Measurements from ENCODE around the gene RANBP2. TPM values are rescaled to one million over a fixed set of nuclear protein-coding genes. Genes with fewer than 3 reads are reported as not detected.

Gene RANBP2
- total RNA-seq, 2 experiments from 2014 or later = 72.0 to 75.5 TPM

DNA sequence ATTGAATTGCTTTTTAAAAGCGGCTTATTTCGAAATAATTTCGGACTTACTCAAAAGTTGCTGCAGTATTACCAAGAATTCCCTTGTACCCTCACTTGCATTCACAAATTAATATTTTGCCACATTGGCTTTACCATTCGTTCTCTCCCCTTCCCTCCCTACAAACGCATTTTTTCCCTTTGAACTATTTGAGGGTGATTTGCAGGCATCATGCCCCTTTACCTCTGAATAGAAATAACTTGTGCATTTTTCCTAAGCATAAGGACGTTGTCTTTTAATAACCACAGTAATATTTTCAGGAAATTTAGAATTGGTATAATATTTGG lies 67.9 kb downstream of the RANBP2 start:
- CTCF ChIA-PET = no interaction called here
- Mint-ChIP-seq H3K36me3 (peaks cover 16% of the 10 kb centered on the region), H3K9me3 (no peaks in the 10 kb centered on the region), H3K27ac (peak overlapping the region; percentile 51), H3K4me3 (peak overlapping the region; percentile 91), H3K27me3 (no peaks in the 10 kb centered on the region), H3K4me1 (ENCODE audit: low read depth) (peaks cover 13% of the 10 kb centered on the region)
- POLR2A ChIA-PET = interaction anchor here (1.0 kb wide), 1 partner anchor 18 kb away, joined by 3 read pairs; no protein-coding TSS in a partner anchor
- DNase-seq = no peak
- intact Hi-C loops (cut with micrococcal nuclease) = loop anchor here (2.0 to 5.0 kb wide), 2 partner anchors 334 to 425 kb away; no protein-coding TSS in a partner anchor

DNA sequence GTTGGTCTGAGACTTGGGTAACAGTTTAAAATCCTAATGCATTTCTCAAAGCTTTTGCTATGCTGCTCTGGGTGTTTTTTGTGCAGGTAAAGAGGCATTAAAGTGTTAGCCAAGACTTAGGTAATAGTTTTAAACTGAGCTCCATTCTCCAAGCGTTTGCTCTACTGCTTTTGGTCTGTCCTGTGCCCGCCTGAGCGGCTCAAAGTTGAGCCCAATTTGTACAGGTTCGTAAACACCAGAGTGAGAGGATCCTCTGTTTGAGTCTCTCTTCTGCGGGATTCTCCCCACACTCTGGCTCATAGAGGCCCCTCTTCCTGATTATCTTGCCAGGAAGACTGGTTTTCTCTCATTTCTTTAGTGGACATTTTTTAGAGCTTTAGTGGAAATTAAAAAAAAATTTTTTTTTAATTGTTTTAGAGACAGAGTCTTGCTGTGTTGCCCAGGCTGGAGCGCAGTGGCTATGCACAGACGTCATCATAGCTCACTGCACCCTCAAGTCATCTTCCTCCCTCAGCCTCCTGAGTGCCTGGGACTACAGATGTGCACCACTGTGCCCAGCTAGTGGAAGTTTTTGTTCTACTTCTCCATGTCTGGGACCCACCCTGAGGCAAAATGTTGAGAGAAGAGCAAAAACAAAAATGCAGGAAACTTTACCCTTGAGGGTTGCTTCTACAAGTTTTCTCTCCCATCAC lies 83.9 kb downstream of the RANBP2 start:
- Mint-ChIP-seq H3K4me1 (ENCODE audit: low read depth) (no peaks in the 10 kb centered on the region), H3K4me3 (no peak overlapping the region), H3K27me3 (no peaks in the 10 kb centered on the region), H3K27ac (no peak overlapping the region), H3K36me3 (peaks cover 37% of the 10 kb centered on the region), H3K9me3 (peaks cover under 1% of the 10 kb centered on the region)
- ChIA-PET POLR2A (no interaction called here), CTCF (no interaction called here)
- intact Hi-C loops (cut with micrococcal nuclease) = no loop called here
- DNase-seq = no peak

- POLR2A ChIA-PET = interaction anchor here (0.9 kb wide), 1 partner anchor 18 kb away, joined by 3 read pairs; the partner anchor contains the start of gene CCDC138
- CTCF ChIA-PET = no interaction called here
- Mint-ChIP-seq H3K9me3 (peaks cover 18% of the 10 kb centered on the region), H3K27ac (no peak overlapping the region), H3K27me3 (no peaks in the 10 kb centered on the region), H3K36me3 (peaks cover 42% of the 10 kb centered on the region), H3K4me1 (ENCODE audit: low read depth) (no peaks in the 10 kb centered on the region), H3K4me3 (no peak overlapping the region)
- intact Hi-C loops (cut with micrococcal nuclease) = no loop called here
- DNase-seq = no peak
Measured at GRCh38 chr2:108805032-108805431, 85.8 kb downstream of the RANBP2 start.

- ChIA-PET CTCF (no interaction called here), POLR2A (no interaction called here)
- DNase-seq = no peak
- no peak overlapping the region for H3K27ac Mint-ChIP-seq
- H3K27me3 Mint-ChIP-seq = no peaks in the 10 kb centered on the region
- intact Hi-C loops (cut with micrococcal nuclease) = no loop called here
- no peak overlapping the region for H3K4me3 Mint-ChIP-seq
- H3K9me3 Mint-ChIP-seq = peaks cover 24% of the 10 kb centered on the region
- no peaks in the 10 kb centered on the region for H3K4me1 Mint-ChIP-seq (ENCODE audit: low read depth)
- peaks cover 46% of the 10 kb centered on the region for H3K36me3 Mint-ChIP-seq
Measured at GRCh38 chr2:108805782-108806181, 86.5 kb downstream of the RANBP2 start.

- Mint-ChIP-seq H3K36me3 (peaks cover 49% of the 10 kb centered on the region), H3K9me3 (peaks cover 26% of the 10 kb centered on the region), H3K27ac (no peak overlapping the region), H3K4me3 (no peak overlapping the region), H3K27me3 (no peaks in the 10 kb centered on the region), H3K4me1 (ENCODE audit: low read depth) (no peaks in the 10 kb centered on the region)
- intact Hi-C loops (cut with micrococcal nuclease) = no loop called here
- CTCF ChIA-PET = no interaction called here
- POLR2A ChIA-PET = no interaction called here
- DNase-seq = no peak
Measured at GRCh38 chr2:108806371-108807113, 87.3 kb downstream of the RANBP2 start.

DNA sequence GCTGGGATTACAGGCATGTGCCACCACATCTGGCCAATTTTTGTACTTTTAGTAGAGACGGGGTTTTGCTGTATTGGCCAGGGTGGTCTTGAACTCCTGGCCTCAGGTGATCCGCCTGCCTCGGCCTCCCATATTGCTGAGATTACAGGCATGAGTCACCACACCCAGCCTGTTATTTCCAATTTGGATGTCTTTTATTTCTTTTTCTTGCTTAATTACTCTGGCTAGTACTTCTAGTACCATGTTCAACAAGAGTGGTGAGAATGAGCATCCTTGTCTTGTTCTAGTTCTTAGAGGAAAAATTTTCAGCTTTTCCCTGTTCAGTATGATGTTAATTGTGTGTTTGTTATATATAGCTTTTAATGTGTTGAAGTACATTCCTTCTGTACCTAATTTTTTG lies 90.7 kb downstream of the RANBP2 start:
- Mint-ChIP-seq H3K27ac (no peak overlapping the region), H3K27me3 (no peaks in the 10 kb centered on the region), H3K9me3 (peaks cover 26% of the 10 kb centered on the region), H3K4me1 (ENCODE audit: low read depth) (no peaks in the 10 kb centered on the region), H3K4me3 (no peak overlapping the region), H3K36me3 (peaks cover 50% of the 10 kb centered on the region)
- ChIA-PET CTCF (no interaction called here), POLR2A (no interaction called here)
- intact Hi-C loops (cut with micrococcal nuclease) = no loop called here
- DNase-seq = no peak

DNA sequence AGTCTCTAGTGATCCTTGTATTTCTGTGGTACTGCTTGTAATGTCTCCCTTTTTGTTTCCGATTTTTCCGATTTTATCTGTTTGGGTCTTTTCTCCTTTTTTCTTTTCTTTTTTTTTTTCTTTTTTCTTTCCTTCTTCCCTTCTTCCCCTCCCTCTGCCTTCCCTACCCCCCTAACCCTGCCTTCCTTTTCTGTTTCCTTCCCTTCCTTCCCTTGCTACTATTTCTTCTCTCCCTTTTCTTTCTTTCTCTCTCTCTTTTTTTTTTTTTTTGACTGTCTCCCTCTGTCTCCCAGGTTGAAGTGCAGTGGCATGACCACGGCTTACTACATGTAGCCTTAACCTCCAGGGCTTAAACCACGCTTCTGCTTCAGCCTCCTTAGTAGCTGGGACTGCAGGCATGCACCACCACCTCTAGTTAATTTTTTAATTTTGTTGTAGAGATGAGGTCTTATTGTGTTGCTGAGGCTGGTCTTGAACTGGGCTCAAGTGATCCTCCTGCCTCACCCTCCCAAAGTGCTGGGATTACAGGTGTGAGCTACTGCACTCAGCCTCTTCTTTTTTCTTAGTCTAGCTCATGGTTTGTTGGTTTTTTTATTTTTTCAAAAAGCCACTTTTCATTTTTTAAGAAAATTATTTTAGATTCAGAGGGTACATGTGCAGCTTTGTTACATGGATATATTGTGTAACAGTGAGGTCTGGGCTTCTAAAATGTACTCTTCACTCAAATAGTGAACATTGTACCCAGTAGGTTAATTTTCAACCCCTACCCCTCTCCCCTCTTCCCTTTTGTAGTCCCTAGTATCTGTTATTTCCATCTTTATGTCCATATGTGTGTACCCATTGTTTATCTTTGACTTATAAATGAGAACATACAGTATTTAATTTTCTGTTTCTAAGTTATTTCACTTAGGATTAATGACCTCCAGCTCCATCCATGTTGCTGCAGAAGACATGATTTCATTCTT lies 92.0 kb downstream of the RANBP2 start:
- Mint-ChIP-seq H3K9me3 (peaks cover 26% of the 10 kb centered on the region), H3K4me1 (ENCODE audit: low read depth) (no peaks in the 10 kb centered on the region), H3K36me3 (peaks cover 50% of the 10 kb centered on the region), H3K4me3 (no peak overlapping the region), H3K27me3 (no peaks in the 10 kb centered on the region), H3K27ac (no peak overlapping the region)
- POLR2A ChIA-PET = no interaction called here
- CTCF ChIA-PET = no interaction called here
- intact Hi-C loops (cut with micrococcal nuclease) = no loop called here
- DNase-seq = no peak

DNA sequence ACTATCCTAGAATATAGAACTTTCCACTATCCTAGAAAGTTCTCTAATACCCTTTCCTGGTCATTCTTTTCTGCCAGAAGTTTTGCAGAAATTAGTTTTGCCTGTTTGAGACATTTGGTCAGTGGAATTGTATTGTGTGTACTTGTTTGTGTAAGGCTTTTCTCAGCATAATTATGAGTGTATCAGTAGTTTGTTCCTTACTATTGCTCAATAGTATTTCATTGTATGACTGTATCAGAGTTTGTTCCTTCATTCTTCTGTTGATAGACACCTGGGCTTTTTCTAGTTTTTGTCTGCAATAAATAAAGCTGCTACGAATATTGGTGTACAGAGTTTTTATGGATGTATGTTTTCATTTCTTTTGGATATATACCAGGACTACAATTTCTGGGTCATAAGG lies 94.5 kb downstream of the RANBP2 start:
- intact Hi-C loops (cut with micrococcal nuclease) = no loop called here
- Mint-ChIP-seq H3K9me3 (peaks cover 21% of the 10 kb centered on the region), H3K27ac (no peak overlapping the region), H3K4me3 (no peak overlapping the region), H3K36me3 (peaks cover 53% of the 10 kb centered on the region), H3K4me1 (ENCODE audit: low read depth) (no peaks in the 10 kb centered on the region), H3K27me3 (no peaks in the 10 kb centered on the region)
- POLR2A ChIA-PET = no interaction called here
- CTCF ChIA-PET = no interaction called here
- DNase-seq = no peak

DNA sequence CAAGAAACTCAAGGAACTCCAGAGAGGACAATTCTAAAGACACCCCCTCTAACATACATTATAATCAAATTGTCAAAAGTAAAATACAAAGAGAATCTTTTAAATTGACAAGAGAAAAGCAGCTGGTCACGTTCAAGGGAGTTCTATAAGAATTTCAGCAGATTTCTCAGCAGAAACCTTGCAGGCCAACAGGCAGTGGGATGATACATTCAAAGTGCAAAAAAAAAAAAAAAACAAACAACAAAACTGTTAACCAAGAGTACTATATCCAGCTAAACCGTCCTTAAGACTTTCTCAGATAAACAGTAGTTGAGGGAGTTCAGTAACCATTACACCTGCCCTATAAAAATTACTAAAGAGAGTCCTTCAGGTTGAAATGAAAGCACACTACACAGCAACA lies 101.2 kb downstream of the RANBP2 start:
- intact Hi-C loops (cut with micrococcal nuclease) = no loop called here
- no peak for DNase-seq
- Mint-ChIP-seq H3K4me1 (ENCODE audit: low read depth) (no peaks in the 10 kb centered on the region), H3K27ac (no peak overlapping the region), H3K27me3 (no peaks in the 10 kb centered on the region), H3K4me3 (no peak overlapping the region), H3K9me3 (peaks cover 14% of the 10 kb centered on the region), H3K36me3 (peaks cover 39% of the 10 kb centered on the region)
- CTCF ChIA-PET = no interaction called here
- POLR2A ChIA-PET = no interaction called here

DNA sequence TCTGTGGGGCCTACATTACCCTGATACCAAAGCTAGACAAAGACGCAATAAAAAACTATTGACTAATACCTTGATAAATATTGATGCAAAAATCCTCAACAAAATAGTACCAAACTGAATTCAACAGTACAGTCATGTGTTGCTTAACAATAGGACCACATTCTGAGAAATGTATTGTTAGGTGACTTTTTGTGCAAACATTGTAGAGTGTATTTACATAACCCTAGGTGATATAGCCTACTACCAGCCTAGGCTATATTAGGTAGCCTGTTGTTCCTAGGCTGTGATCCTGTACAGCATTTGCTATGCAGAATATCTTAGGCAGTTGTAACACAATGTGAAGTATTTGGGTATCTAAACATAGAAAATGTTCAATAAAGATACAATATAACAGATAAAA lies 104.0 kb downstream of the RANBP2 start:
- H3K4me1 Mint-ChIP-seq (ENCODE audit: low read depth) = no peaks in the 10 kb centered on the region
- peaks cover 26% of the 10 kb centered on the region for H3K36me3 Mint-ChIP-seq
- H3K27me3 Mint-ChIP-seq = no peaks in the 10 kb centered on the region
- POLR2A ChIA-PET = no interaction called here
- H3K9me3 Mint-ChIP-seq = peaks cover 14% of the 10 kb centered on the region
- no peak overlapping the region for H3K27ac Mint-ChIP-seq
- intact Hi-C loops (cut with micrococcal nuclease) = no loop called here
- no peak for DNase-seq
- no peak overlapping the region for H3K4me3 Mint-ChIP-seq
- CTCF ChIA-PET = no interaction called here

GRCh38 chr2:108824316-108825070 lies 105.2 kb downstream of the RANBP2 start:
- no peak overlapping the region for H3K27ac Mint-ChIP-seq
- intact Hi-C loops (cut with micrococcal nuclease) = no loop called here
- H3K9me3 Mint-ChIP-seq = peaks cover 10% of the 10 kb centered on the region
- H3K36me3 Mint-ChIP-seq = peaks cover 18% of the 10 kb centered on the region
- no peak overlapping the region for H3K4me3 Mint-ChIP-seq
- no peak for DNase-seq
- no peaks in the 10 kb centered on the region for H3K27me3 Mint-ChIP-seq
- no peaks in the 10 kb centered on the region for H3K4me1 Mint-ChIP-seq (ENCODE audit: low read depth)
- ChIA-PET CTCF (no interaction called here), POLR2A (no interaction called here)

DNA sequence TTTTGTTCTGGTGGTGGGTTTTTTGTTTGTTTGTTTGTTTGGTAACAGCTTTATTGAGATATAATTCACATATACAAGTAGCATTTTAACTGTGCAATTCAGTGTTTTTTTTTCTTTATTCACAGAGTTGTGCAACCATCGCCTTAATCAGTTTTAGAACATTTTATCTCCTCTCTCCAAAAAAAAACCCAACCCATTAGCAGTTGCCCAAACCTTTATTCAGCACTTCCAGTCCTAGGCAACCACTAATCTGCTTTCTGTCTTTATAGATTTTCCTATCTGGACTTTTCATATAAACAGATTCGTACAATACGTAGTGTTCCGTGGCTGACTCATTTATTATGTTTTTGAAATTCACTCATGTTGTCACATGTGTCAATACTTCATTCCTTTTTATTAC lies 106.0 kb downstream of the RANBP2 start:
- Mint-ChIP-seq H3K9me3 (peaks cover 3% of the 10 kb centered on the region), H3K27ac (no peak overlapping the region), H3K4me1 (ENCODE audit: low read depth) (no peaks in the 10 kb centered on the region), H3K4me3 (no peak overlapping the region), H3K27me3 (no peaks in the 10 kb centered on the region), H3K36me3 (peaks cover 10% of the 10 kb centered on the region)
- no peak for DNase-seq
- ChIA-PET POLR2A (no interaction called here), CTCF (no interaction called here)
- intact Hi-C loops (cut with micrococcal nuclease) = no loop called here
